Measurements from ENCODE around the gene KCNK2. TPM values are rescaled to one million over a fixed set of nuclear protein-coding genes. Genes with fewer than 3 reads are reported as not detected.

KCNK2 gene
- total and polyA plus RNA-seq, 10 of the 15 experiments (the other 5 are each of a cell fraction or from before 2014, with no cell fraction given) = 0.04 to 0.13 (median 0.08) TPM; not detected in 4

DNA sequence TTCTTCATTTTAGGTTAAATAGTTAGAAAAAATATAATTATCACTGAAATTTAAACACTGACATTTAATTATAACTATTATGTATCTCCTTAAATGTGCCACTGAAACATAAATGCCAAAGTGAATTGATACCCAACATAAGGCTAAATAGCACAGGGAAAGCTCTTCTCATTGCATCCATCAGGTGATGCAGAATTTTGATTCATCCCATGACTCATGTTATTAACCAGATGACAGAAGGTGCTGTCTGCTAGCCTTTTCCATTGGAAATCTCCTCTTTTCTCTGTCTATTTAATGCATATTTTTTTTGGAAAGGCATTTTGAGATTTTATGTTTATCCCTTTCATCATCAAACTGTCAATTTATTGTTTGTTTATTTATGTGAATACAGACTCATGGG is 136.8 kb downstream of the KCNK2 start:
- ATAC-seq (no peak), FAIRE-seq (no peak), DNase-seq (ENCODE audit: low read depth, low spot score) (no peak)
- H4K20me1 ChIP-seq (ENCODE audit: control insufficient read depth, insufficient read depth) = no peaks in the 10 kb centered on the region
- ChIA-PET RAD21 (ENCODE audit: unreplicated experiment) (no interaction called here), POLR2A (no interaction called here), CTCF (no interaction called here), SMC1A (ENCODE audit: uncharacterized antibody, unreplicated experiment) (no interaction called here)
- H3K36me3 ChIP-seq (ENCODE audit: control insufficient read depth in 2 of 2, insufficient read depth in 2 of 2, low read length in 1 of 2) = no peaks in the 10 kb centered on the region
- H3K9ac ChIP-seq (ENCODE audit: control insufficient read depth, insufficient read depth, low read length) = no peak overlapping the region
- H3K27me3 ChIP-seq (replicated peaks in 1 of 2; ENCODE audit: control insufficient read depth in 2 of 2, insufficient read depth in 2 of 2, low read length in 1 of 2) = no peaks in the 10 kb centered on the region
- no peak overlapping the region for H2AFZ ChIP-seq (ENCODE audit: control insufficient read depth, low read depth, low read length)
- H3K4me3 ChIP-seq = no peak overlapping the region
- no peak for TF ChIP-seq NFXL1 (IDR thresholded peaks at IDR 0.05; ENCODE audit: borderline replicate concordance)
- TF ChIP-seq BRCA1 (IDR thresholded peaks at IDR 0.05; ENCODE audit: low read depth, low read length) = no peak
- TF ChIP-seq DPF2 (IDR thresholded peaks at IDR 0.05) = no peak
- no peak for TF ChIP-seq E4F1 (IDR thresholded peaks at IDR 0.05; ENCODE audit: borderline replicate concordance, partially characterized antibody)
- TF ChIP-seq, protein P1, sequence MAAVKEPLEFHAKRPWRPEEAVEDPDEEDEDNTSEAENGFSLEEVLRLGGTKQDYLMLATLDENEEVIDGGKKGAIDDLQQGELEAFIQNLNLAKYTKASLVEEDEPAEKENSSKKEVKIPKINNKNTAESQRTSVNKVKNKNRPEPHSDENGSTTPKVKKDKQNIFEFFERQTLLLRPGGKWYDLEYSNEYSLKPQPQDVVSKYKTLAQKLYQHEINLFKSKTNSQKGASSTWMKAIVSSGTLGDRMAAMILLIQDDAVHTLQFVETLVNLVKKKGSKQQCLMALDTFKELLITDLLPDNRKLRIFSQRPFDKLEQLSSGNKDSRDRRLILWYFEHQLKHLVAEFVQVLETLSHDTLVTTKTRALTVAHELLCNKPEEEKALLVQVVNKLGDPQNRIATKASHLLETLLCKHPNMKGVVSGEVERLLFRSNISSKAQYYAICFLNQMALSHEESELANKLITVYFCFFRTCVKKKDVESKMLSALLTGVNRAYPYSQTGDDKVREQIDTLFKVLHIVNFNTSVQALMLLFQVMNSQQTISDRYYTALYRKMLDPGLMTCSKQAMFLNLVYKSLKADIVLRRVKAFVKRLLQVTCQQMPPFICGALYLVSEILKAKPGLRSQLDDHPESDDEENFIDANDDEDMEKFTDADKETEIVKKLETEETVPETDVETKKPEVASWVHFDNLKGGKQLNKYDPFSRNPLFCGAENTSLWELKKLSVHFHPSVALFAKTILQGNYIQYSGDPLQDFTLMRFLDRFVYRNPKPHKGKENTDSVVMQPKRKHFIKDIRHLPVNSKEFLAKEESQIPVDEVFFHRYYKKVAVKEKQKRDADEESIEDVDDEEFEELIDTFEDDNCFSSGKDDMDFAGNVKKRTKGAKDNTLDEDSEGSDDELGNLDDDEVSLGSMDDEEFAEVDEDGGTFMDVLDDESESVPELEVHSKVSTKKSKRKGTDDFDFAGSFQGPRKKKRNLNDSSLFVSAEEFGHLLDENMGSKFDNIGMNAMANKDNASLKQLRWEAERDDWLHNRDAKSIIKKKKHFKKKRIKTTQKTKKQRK (IDR thresholded peaks at IDR 0.05; ENCODE audit: low read depth, low read length) = no peak
- no peak overlapping the region for H3K4me2 ChIP-seq (ENCODE audit: control insufficient read depth, insufficient read depth)
- in situ Hi-C loops (cut with MboI) (no loop called here), intact Hi-C loops (cut with micrococcal nuclease; ENCODE audit: unreplicated experiment) (no loop called here)
- H3K27ac ChIP-seq (ENCODE audit: control insufficient read depth, insufficient read depth) = no peak overlapping the region
- no peaks in the 10 kb centered on the region for H3K4me1 ChIP-seq (ENCODE audit: control insufficient read depth, insufficient read depth, low read length)
- H3K79me2 ChIP-seq (ENCODE audit: control insufficient read depth, insufficient read depth, low read length) = no peaks in the 10 kb centered on the region
- no TSS peak for BruUV-seq (replicated peaks)
- H3K9me3 ChIP-seq (replicated peaks; ENCODE audit: control insufficient read depth, insufficient read depth, low read length) = no peaks in the 10 kb centered on the region

Data from GM12878 (cell line).